PC-3 (cell line): ENCODE measurements around the gene NELFB. TPM values are rescaled to one million over a fixed set of nuclear protein-coding genes. Genes with fewer than 3 reads are reported as not detected.

Experiments
- ATAC-seq: fragments of 200-7000 bp; cut with Tn5 transposase; 2 replicates; pipeline ENCODE4 v1.9.1; 2020; ENCODE audit warnings: mild to moderate bottlenecking, moderate library complexity
- BruUV-seq: library from RNA; stranded (reverse); fragments of 400-500 nt; replicated peaks from 2 replicates; lab custom pipeline; 2021; lab: Mats Ljungman, UMichigan
- CTCF ChIA-PET: fragments of 300-600 bp; sonication (Branson Sonifier 250); formaldehyde crosslinking; loops from one replicate; lab custom pipeline; 2022; ENCODE audit warnings: antibody characterized with exemption; lab: Charles Lee
- POLR2A ChIA-PET: fragments of 300-600 bp; sonication (Branson Sonifier 250); formaldehyde crosslinking; loops from one replicate; lab custom pipeline; 2022; ENCODE audit warnings: antibody characterized with exemption; ENCODE audit not compliant: unreplicated experiment; lab: Charles Lee
- DNase-seq: peaks from one replicate; pipeline ENCODE4 v3.0.0-alpha.2; 2015
- H2AFZ ChIP-seq: fragments of 300-600 bp; sonication (generic); 2 replicates; pipeline ENCODE4 v1.6.0; 2016; ENCODE audit warnings: antibody characterized with exemption, low read length
- H3F3A ChIP-seq: fragments of 300-600 bp; sonication (generic); one replicate; pipeline ENCODE4 v1.6.0; 2017; ENCODE audit warnings: antibody characterized with exemption, low read length, control low read depth, mild to moderate bottlenecking; ENCODE audit not compliant: unreplicated experiment
- H3K27ac ChIP-seq: fragments of 300-600 bp; sonication (generic); 2 replicates; pipeline ENCODE4 v1.5.1; 2016; ENCODE audit warnings: mild to moderate bottlenecking, low read length
- H3K27me3 ChIP-seq: fragments of 300-600 bp; sonication (generic); 2 replicates; pipeline ENCODE4 v1.6.1; 2016; ENCODE audit warnings: low read length, mixed read lengths
- H3K36me3 ChIP-seq: fragments of 300-600 bp; sonication (generic); 2 replicates; pipeline ENCODE4 v1.6.1; 2016; ENCODE audit warnings: low read depth, mixed run types, low read length, mixed read lengths
- H3K4me1 ChIP-seq: fragments of 300-600 bp; sonication (generic); 2 replicates; pipeline ENCODE4 v1.5.1; 2016; ENCODE audit warnings: low read length; ENCODE audit not compliant: insufficient read depth
- H3K4me2 ChIP-seq: fragments of 300-600 bp; sonication (generic); 2 replicates; pipeline ENCODE4 v1.6.0; 2016; ENCODE audit warnings: low read length
- H3K4me3 ChIP-seq: fragments of 300-600 bp; sonication (generic); 2 replicates; pipeline ENCODE4 v1.5.1; 2016; ENCODE audit warnings: mild to moderate bottlenecking, low read length, mixed read lengths
- H3K79me2 ChIP-seq: fragments of 300-600 bp; sonication (generic); 2 replicates; pipeline ENCODE4 v1.6.1; 2017; ENCODE audit warnings: low read length, mixed read lengths
- H3K9ac ChIP-seq: fragments of 300-600 bp; sonication (generic); 2 replicates; pipeline ENCODE4 v1.6.0; 2016; ENCODE audit warnings: mild to moderate bottlenecking, low read length
- H3K9me2 ChIP-seq: fragments of 300-600 bp; sonication (generic); replicated peaks from 2 replicates; pipeline ENCODE4 v1.6.1; 2016; ENCODE audit warnings: mixed run types, low read length, mixed read lengths
- H3K9me3 ChIP-seq: fragments of 300-600 bp; sonication (generic); 2 replicates; pipeline ENCODE4 v1.6.1; 2016; ENCODE audit warnings: low read length, mixed read lengths
- H4K20me1 ChIP-seq: fragments of 300-600 bp; sonication (generic); 2 replicates; pipeline ENCODE4 v1.6.1; 2016; ENCODE audit warnings: low read length, mixed read lengths
- EZH2 ChIP-seq: fragments of 300-600 bp; sonication (generic); IDR thresholded peaks from one replicate; pipeline ENCODE4 v1.6.1; 2017; ENCODE audit warnings: antibody characterized with exemption, mild to moderate bottlenecking, low read length; ENCODE audit not compliant: unreplicated experiment
- EZH2phosphoT487 ChIP-seq: fragments of 300-600 bp; sonication (generic); IDR thresholded peaks from 2 replicates; pipeline ENCODE4 v1.6.1; 2018; ENCODE audit warnings: mild to moderate bottlenecking, antibody characterized with exemption, low read length, borderline replicate concordance
- intact Hi-C: fragments of 100-400 bp; cut with micrococcal nuclease; formaldehyde crosslinking; loops from 2 replicates; pipeline ENCODE4 v1.9.0; 2023
- total RNA-seq: library from RNA; depleted of rRNA; stranded (reverse); fragments of >200 nt; gene quantifications from 2 replicates; pipeline ENCODE4 v1.2.3, GENCODE V29; 2014
- TF ChIP-seq, protein P1 (sequence below): fragments of 300-600 bp; sonication (generic); conservative IDR thresholded peaks from 2 replicates; pipeline ENCODE4 v1.5.1; 2017; ENCODE audit warnings: antibody characterized with exemption, low read depth, mild to moderate bottlenecking, low read length

NELFB gene
- total RNA-seq, 1 experiment from 2014 or later: 50.7 TPM

- CTCF ChIA-PET: no interaction called here
- Histone ChIP-seq H3K9ac (no peak overlapping the region), H3K36me3 (no peaks in the 10 kb centered on the region), H3K4me3 (no peak overlapping the region), H3K4me2 (no peak overlapping the region), H2AFZ (no peak overlapping the region), H3K79me2 (peaks cover 15% of the 10 kb centered on the region), H3K27ac (no peak overlapping the region), H3K9me3 (no peaks in the 10 kb centered on the region), H3K27me3 (no peaks in the 10 kb centered on the region), H3K9me2 (no peaks in the 10 kb centered on the region), H3F3A (no peaks in the 10 kb centered on the region), H4K20me1 (peaks cover 10% of the 10 kb centered on the region), H3K4me1 (peaks cover 7% of the 10 kb centered on the region; the same call in 1 of the 2 replicates)
- ATAC-seq (no peak), DNase-seq (no peak)
- intact Hi-C loops: no loop called here
- POLR2A ChIA-PET: no interaction called here
- BruUV-seq: no TSS peak
- no peak for TF ChIP-seq EZH2phosphoT487
- TF ChIP-seq EZH2: no peak
These were observed 41.8 kb downstream of the NELFB start for GRCh38 chr9:137296670-137297664.

DNA sequence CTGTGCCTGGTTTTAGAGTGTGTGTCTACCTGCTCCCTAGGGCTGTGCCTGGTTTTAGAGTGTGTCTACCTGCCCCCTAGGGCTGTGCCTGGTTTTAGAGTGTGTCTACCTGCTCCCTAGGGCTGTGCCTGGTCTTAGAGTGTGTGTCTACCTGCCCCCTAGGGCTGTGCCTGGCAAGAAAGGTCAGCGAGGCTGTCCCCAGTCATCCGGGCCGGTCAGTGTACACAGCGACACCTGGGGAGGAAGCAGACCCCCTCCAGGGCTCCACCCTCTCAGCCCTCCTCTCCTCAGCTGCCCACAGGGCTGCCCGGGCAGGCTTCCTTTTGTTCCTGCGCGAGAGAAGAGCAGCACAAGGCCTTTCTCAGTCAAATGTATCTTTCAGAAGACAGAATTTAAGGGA is 42.8 kb downstream of the NELFB start:
- H3K4me2 ChIP-seq: no peak overlapping the region
- no peaks in the 10 kb centered on the region for H3K9me2 ChIP-seq
- no peaks in the 10 kb centered on the region for H3F3A ChIP-seq
- no peaks in the 10 kb centered on the region for H3K36me3 ChIP-seq
- no peaks in the 10 kb centered on the region for H3K27me3 ChIP-seq
- H3K9ac ChIP-seq: no peak overlapping the region
- TF ChIP-seq, protein P1, sequence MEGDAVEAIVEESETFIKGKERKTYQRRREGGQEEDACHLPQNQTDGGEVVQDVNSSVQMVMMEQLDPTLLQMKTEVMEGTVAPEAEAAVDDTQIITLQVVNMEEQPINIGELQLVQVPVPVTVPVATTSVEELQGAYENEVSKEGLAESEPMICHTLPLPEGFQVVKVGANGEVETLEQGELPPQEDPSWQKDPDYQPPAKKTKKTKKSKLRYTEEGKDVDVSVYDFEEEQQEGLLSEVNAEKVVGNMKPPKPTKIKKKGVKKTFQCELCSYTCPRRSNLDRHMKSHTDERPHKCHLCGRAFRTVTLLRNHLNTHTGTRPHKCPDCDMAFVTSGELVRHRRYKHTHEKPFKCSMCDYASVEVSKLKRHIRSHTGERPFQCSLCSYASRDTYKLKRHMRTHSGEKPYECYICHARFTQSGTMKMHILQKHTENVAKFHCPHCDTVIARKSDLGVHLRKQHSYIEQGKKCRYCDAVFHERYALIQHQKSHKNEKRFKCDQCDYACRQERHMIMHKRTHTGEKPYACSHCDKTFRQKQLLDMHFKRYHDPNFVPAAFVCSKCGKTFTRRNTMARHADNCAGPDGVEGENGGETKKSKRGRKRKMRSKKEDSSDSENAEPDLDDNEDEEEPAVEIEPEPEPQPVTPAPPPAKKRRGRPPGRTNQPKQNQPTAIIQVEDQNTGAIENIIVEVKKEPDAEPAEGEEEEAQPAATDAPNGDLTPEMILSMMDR: no peak
- TF ChIP-seq EZH2phosphoT487 (no peak), EZH2 (no peak)
- no TSS peak for BruUV-seq
- no peaks in the 10 kb centered on the region for H3K9me3 ChIP-seq
- no peak overlapping the region for H3K27ac ChIP-seq
- ChIA-PET CTCF (no interaction called here), POLR2A (no interaction called here)
- peaks cover 15% of the 10 kb centered on the region for H3K79me2 ChIP-seq
- H4K20me1 ChIP-seq: peaks cover 10% of the 10 kb centered on the region
- H3K4me1 ChIP-seq: peaks cover 11% of the 10 kb centered on the region; the same call in 1 of the 2 replicates
- DNase-seq (no peak), ATAC-seq (no peak)
- no peak overlapping the region for H2AFZ ChIP-seq
- no peak overlapping the region for H3K4me3 ChIP-seq
- intact Hi-C loops: no loop called here

DNA sequence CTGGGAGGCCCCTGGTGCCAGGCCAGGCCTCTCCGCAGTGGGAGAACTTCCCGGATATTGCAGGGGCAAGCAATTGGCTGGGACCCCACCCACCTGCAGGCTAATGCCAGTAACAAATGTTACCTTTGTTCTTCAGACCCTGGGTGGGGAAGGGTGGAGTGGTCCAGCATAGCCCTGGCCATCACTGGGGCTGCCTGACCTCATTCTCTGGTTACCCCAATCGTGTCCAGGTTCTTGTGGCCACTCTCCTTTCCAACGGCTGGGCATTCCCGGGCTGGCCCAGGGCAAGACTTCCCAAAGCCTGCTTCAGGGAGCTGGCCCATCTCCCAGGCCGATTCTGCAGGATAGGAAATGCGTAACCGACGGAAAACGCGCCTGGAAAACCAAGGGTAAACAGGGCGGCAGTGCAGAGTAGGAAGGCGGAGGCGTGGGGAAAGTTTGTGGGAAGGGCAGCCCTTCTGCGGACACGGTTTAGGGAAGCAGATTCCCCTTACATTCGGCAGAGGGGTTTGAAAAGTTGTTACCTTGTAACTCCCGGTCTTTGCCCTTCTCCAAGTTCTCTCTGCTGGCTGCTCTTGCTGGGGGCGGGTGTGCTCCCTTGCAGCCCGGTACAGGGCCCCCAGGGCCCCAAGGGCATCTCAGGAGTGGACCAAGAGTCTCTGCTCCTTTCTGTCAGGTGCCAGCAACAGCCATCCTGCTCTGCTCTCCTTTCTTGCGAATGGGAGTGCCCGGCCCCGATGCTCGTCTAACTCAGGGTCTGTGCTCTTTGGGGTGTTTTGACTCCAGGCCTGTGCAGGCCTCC is 43.5 kb downstream of the NELFB start:
- H3K79me2 ChIP-seq: peaks cover 15% of the 10 kb centered on the region
- no TSS peak for BruUV-seq
- no peak overlapping the region for H2AFZ ChIP-seq
- ATAC-seq (no peak), DNase-seq (no peak)
- H3K9ac ChIP-seq: no peak overlapping the region
- no peaks in the 10 kb centered on the region for H3K9me2 ChIP-seq
- no peaks in the 10 kb centered on the region for H3F3A ChIP-seq
- TF ChIP-seq EZH2phosphoT487 (no peak), EZH2 (no peak)
- TF ChIP-seq, protein P1: no peak
- ChIA-PET CTCF (no interaction called here), POLR2A (interaction anchor here (0.6 kb wide), 1 partner anchor 22 kb away, joined by 4 read pairs; no protein-coding TSS in a partner anchor)
- peaks cover 8% of the 10 kb centered on the region; the same call in 1 of the 2 replicates for H3K4me1 ChIP-seq
- no peaks in the 10 kb centered on the region for H3K27me3 ChIP-seq
- no peak overlapping the region for H3K4me2 ChIP-seq
- H3K4me3 ChIP-seq: no peak overlapping the region
- no peak overlapping the region for H3K27ac ChIP-seq
- H3K9me3 ChIP-seq: no peaks in the 10 kb centered on the region
- intact Hi-C loops: no loop called here
- H4K20me1 ChIP-seq: peaks cover 10% of the 10 kb centered on the region
- H3K36me3 ChIP-seq: no peaks in the 10 kb centered on the region
